Body of pancreas (tissue), 4 donors: Measurements from ENCODE around the gene ATG4A. TPM values are rescaled to one million over a fixed set of nuclear protein-coding genes. Genes with fewer than 3 reads are reported as not detected.

Experiments
- ATAC-seq: fragments of 150-250 bp; one replicate; pipeline ENCODE4 v1.9.1; 2016
- DNase-seq, 4 donors: peaks; one replicate each; pipeline ENCODE4 v3.0.0-alpha.2; 2019
- H3K27ac ChIP-seq, 4 donors: fragments of 200-600 bp; sonication (generic); 1 replicate in 3 of 4; 2 replicates in 1 of 4; pipeline versions ENCODE4 v1.5.1 to v1.6.1; 2016 to 2019; ENCODE audit warnings: mild to moderate bottlenecking in 1 of 4, mixed read lengths in 1 of 4, moderate library complexity in 1 of 4
- H3K27me3 ChIP-seq, 2 donors: fragments of 200-600 bp; sonication (generic); one replicate each; pipeline ENCODE4 v1.6.0; 2016; ENCODE audit warnings: mild to moderate bottlenecking in 1 of 2
- H3K36me3 ChIP-seq, 2 donors: fragments of 200-600 bp; sonication (generic); replicated peaks in 1 of 2; 2 replicates each; pipeline ENCODE4 v1.5.1; 2016; ENCODE audit warnings: low read depth in 2 of 2; ENCODE audit not compliant: insufficient read depth in 1 of 2
- H3K4me1 ChIP-seq: fragments of 200-600 bp; sonication (generic); one replicate; pipeline ENCODE4 v1.6.0; 2016
- H3K4me3 ChIP-seq, 2 donors: fragments of 200-600 bp; sonication (generic); 1 replicate in 1 of 2; 2 replicates in 1 of 2; pipeline ENCODE4 v1.5.1; 2016 to 2019
- H3K9me3 ChIP-seq, 3 donors: fragments of 200-600 bp; sonication (generic); 1 replicate in 2 of 3; 2 replicates in 1 of 3; pipeline ENCODE4 v1.5.1; 2016
- POLR2A ChIP-seq, 3 donors: fragments of 450-650 bp; IDR thresholded peaks; one replicate each; pipeline ENCODE4 v1.6.1; 2016; ENCODE audit warnings: antibody characterized with exemption in 3 of 3, mild to moderate bottlenecking in 2 of 3
- WGBS, 2 donors: methylation state at CpG; one replicate each; pipeline ENCODE4 v1.1.5; 2017; 5-methylcytosine and 5-hydroxymethylcytosine counted together
- intact Hi-C: fragments of 100-400 bp; cut with DNase I; formaldehyde crosslinking; loops from one replicate; pipeline ENCODE4 v1.15.1; 2023
- total RNA-seq, 2 donors: library from RNA; depleted of rRNA; stranded (reverse); fragments of >200 nt; gene quantifications; one replicate each; pipeline ENCODE4 v1.1.0, GENCODE V29; 2016
- TF ChIP-seq, protein P1 (sequence below), 7 experiments: fragments of 450-650 bp in 4 of 7; fragments of 200-600 bp in 3 of 7; sonication (generic) in 3 of 7; IDR thresholded peaks; one replicate each; pipeline ENCODE4 v1.5.1; 2016 to 2019; ENCODE audit warnings: antibody characterized with exemption in 7 of 7

Gene ATG4A
- total RNA-seq, 2 donors from 2014 or later = 11.2 to 31.6 TPM

DNA sequence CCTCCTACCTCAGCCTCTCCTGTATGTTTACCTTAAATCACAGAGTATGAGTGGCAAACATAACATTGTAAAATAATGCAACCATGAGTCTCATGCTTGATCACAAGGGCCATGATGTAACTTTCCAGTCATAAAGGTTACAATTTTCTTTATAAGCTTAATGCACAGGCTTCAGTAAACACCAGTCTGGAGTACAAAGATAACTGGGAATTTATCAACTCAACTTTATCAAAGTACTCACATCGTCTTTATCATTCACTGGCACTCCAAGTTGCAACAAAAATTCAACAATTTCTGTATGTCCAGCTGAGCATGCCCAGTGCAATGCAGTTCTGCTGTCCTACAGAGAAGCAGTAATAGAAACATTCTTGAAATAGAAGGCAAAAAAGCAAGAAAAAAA, 3.1 kb upstream of the ATG4A start:
- 33 to 35% methylated on average over 1 of the region's 1 CpG for WGBS, 2 donors

DNA sequence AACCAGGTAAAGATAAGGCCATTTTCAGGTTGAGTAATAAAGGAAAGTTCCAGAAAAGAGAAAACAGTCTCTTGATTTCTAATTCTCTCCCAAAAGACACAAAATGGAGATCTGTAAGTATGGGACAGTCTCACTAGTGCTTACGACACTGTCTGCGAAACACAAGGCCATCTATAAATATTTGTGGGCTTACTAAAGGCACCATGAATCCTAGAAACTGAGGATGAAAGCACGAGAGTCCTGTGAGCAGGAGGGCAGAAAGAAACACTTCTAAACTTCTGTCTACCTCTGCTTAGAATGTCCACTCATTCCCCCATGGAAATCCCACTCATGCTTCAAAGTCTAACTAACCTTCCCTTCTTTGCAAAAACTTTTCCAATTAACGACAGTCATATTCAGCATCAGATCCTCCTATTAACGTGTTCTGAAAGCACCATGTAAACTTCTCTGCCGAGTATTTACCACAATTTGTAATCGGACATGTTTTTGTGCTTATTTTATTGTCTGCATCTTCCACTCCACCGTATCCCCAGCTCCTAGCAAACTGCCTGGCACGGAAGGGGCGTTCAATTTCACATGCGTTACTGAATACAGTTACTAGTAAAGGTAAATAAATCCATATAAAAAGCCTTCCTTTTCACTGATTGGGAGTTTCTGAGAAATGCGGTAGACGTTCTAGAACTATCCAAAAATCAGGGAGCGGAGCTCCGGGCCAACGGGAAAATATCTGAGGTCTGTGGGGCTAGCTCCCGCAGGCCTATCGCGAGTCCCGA, 901 bp upstream of the ATG4A start:
- H3K4me3 ChIP-seq = peak overlapping the region; percentile 37 to 43
- TF ChIP-seq, protein P1, sequence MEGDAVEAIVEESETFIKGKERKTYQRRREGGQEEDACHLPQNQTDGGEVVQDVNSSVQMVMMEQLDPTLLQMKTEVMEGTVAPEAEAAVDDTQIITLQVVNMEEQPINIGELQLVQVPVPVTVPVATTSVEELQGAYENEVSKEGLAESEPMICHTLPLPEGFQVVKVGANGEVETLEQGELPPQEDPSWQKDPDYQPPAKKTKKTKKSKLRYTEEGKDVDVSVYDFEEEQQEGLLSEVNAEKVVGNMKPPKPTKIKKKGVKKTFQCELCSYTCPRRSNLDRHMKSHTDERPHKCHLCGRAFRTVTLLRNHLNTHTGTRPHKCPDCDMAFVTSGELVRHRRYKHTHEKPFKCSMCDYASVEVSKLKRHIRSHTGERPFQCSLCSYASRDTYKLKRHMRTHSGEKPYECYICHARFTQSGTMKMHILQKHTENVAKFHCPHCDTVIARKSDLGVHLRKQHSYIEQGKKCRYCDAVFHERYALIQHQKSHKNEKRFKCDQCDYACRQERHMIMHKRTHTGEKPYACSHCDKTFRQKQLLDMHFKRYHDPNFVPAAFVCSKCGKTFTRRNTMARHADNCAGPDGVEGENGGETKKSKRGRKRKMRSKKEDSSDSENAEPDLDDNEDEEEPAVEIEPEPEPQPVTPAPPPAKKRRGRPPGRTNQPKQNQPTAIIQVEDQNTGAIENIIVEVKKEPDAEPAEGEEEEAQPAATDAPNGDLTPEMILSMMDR (IDR thresholded peaks at IDR 0.05) = no peak
- TF ChIP-seq POLR2A (IDR thresholded peaks at IDR 0.05) = no peak
- no peaks in the 10 kb centered on the region for H3K27me3 ChIP-seq
- intact Hi-C loops = no loop called here
- H3K27ac ChIP-seq = peak overlapping the region; percentile 47 to 89 (median 78)
- 0 to 2% methylated on average over 16 to 19 of the region's 20 CpGs for WGBS, 2 donors
- no peaks in the 10 kb centered on the region for H3K4me1 ChIP-seq
- DNase-seq = no peak
- no peaks in the 10 kb centered on the region for H3K36me3 ChIP-seq
- ATAC-seq = no peak
- no peaks in the 10 kb centered on the region for H3K9me3 ChIP-seq

More for the DNA sequence above, 3.1 kb upstream of the ATG4A start:
- Histone ChIP-seq H3K27ac (no peak overlapping the region), H3K4me3 (no peak overlapping the region), H3K4me1 (no peaks in the 10 kb centered on the region), H3K36me3 (no peaks in the 10 kb centered on the region), H3K9me3 (no peaks in the 10 kb centered on the region), H3K27me3 (no peaks in the 10 kb centered on the region)
- ATAC-seq (no peak), DNase-seq (no peak)
- intact Hi-C loops = no loop called here
- TF ChIP-seq, protein P1 (IDR thresholded peaks at IDR 0.05) = no peak
- TF ChIP-seq POLR2A (IDR thresholded peaks at IDR 0.05) = no peak

DNA sequence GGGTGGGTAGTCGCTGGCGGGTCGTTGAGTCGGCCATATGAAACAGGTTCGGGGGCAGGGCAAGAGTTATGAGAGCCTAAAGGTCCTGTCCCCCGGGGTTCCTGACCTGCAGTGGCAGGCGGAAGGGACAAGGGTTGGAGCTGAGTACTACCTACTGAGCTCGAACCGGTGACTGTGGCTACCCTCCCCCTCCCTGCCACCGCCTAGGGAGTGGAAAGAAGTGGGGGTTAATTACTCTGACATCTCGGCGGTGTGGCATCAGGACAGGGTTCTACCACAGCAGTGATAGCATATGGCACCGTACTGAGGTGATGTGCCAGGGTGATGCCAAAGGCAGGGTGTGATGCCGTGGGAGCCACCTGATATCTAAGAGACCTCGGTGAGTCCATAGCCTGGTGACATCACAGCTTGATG, 307 bp downstream of the ATG4A start:
- Histone ChIP-seq H3K4me3 (peak overlapping the region in 1 of 2 donors; percentile 48), H3K9me3 (no peaks in the 10 kb centered on the region), H3K27ac (peak overlapping the region; percentile 68 to 89 (median 78)), H3K36me3 (no peaks in the 10 kb centered on the region), H3K4me1 (no peaks in the 10 kb centered on the region), H3K27me3 (no peaks in the 10 kb centered on the region)
- intact Hi-C loops = no loop called here
- WGBS, 2 donors = 0% methylated on average over 15 of the region's 15 CpGs; no CpG with 5 or more reads in 1 of the 2 donors
- peak in 3 of 4 donors; percentile 39 to 51 (median 46) for DNase-seq
- TF ChIP-seq, protein P1 (IDR thresholded peaks at IDR 0.05) = no peak
- no peak for TF ChIP-seq POLR2A (IDR thresholded peaks at IDR 0.05)
- ATAC-seq = peak; percentile 40

DNA sequence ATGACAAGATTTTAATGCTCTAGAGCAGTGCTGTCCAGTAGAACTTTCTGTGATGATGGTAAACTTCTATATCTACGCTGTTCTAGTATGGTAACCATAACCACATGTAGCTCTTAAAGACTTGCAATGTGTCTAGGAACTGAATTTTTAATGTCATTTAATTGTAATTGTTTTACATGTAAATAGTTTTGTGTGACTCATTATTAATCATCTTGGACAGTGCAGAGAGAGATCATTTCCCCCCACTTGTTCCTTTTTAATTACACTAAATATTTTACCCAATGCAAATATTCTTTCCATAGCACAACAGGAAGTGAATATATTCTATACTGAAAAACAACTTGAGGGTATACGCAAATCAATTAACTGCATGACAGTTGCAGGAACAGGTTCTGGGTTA, 5.8 kb downstream of the ATG4A start:
- Histone ChIP-seq H3K4me3 (no peak overlapping the region), H3K27ac (no peak overlapping the region), H3K9me3 (no peaks in the 10 kb centered on the region), H3K4me1 (no peaks in the 10 kb centered on the region), H3K36me3 (no peaks in the 10 kb centered on the region), H3K27me3 (no peaks in the 10 kb centered on the region)
- ATAC-seq = no peak
- no peak for DNase-seq
- intact Hi-C loops = no loop called here
- WGBS, 2 donors = 95 to 96% methylated on average over 2 of the region's 2 CpGs
- TF ChIP-seq POLR2A (IDR thresholded peaks at IDR 0.05) = no peak
- TF ChIP-seq, protein P1 (IDR thresholded peaks at IDR 0.05) = no peak

DNA sequence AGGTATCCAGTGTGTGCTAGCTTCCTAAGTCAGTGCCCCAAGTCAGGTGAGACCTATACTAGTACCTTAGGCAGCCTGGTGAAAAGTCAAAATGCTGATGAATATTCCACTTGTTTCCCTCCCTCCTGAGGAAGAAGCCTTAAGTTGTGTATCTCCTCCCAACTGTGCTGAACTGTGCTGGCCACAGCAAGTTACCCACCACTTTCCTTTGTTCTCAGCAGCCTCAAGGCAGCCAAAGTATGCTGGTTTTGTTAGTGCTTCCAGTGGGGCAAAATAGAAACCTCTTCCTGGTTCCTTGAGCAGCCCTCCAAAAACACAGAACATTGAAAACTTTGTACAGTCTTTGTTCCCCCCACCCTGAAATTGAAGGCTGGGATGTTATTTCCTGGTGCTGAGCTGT, 13.9 kb downstream of the ATG4A start:
- no peaks in the 10 kb centered on the region for H3K27me3 ChIP-seq
- intact Hi-C loops = no loop called here
- TF ChIP-seq, protein P1 (IDR thresholded peaks at IDR 0.05) = no peak
- TF ChIP-seq POLR2A (IDR thresholded peaks at IDR 0.05) = no peak
- no peaks in the 10 kb centered on the region for H3K36me3 ChIP-seq
- no peak overlapping the region for H3K4me3 ChIP-seq
- H3K27ac ChIP-seq = no peak overlapping the region
- DNase-seq = no peak
- H3K9me3 ChIP-seq = no peaks in the 10 kb centered on the region
- ATAC-seq = no peak
- H3K4me1 ChIP-seq = no peaks in the 10 kb centered on the region
